ENCODE results near the gene LLGL1.

DNA sequence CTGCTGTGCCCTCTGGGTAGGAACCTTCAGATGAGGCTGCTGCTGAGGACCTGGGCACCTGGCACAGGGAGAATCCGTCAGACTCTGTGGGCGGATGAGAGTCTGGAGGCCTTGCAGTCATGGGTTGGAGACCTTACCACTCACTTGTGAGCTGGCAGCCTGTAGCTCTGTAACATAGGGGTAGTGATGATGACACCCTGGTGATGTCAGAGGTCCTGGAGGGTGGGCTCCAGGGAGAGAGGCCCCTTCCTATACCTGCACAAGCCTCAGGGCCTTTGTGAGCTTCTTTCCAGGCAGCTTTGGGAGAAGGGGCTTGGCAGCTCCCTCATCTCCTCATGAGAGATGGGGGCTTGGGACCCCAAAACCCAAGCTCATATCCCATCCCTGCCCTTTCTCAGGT lies 36.7 kb downstream of the LLGL1 start:
- TF ChIP-seq CTCF (IDR thresholded peaks at IDR 0.05; ENCODE audit: insufficient read depth, low read depth, low read length) = no peak
- TF ChIP-seq EZH2 (IDR thresholded peaks at IDR 0.05; ENCODE audit: insufficient read depth, low read length) = no peak

All from astrocyte (in vitro differentiated cells and primary cell).